Activated CD8-positive, alpha-beta memory T cell treated with anti-CD3 and anti-CD28 coated beads, Interleukin-2, amount 50 U/mL, for 24 hours (primary cell): ENCODE data around the gene HTD2.
"Not testable (repeated sequence)": the region's sequence is repeated elsewhere in the genome, so short reads cannot be mapped to it uniquely, and the experiment has no call there.

Experiments
- DNase-seq: peaks from one replicate; pipeline ENCODE4 v3.0.0-alpha.2; 2020; ENCODE audit errors: extremely low read depth

The HTD2 gene

DNA sequence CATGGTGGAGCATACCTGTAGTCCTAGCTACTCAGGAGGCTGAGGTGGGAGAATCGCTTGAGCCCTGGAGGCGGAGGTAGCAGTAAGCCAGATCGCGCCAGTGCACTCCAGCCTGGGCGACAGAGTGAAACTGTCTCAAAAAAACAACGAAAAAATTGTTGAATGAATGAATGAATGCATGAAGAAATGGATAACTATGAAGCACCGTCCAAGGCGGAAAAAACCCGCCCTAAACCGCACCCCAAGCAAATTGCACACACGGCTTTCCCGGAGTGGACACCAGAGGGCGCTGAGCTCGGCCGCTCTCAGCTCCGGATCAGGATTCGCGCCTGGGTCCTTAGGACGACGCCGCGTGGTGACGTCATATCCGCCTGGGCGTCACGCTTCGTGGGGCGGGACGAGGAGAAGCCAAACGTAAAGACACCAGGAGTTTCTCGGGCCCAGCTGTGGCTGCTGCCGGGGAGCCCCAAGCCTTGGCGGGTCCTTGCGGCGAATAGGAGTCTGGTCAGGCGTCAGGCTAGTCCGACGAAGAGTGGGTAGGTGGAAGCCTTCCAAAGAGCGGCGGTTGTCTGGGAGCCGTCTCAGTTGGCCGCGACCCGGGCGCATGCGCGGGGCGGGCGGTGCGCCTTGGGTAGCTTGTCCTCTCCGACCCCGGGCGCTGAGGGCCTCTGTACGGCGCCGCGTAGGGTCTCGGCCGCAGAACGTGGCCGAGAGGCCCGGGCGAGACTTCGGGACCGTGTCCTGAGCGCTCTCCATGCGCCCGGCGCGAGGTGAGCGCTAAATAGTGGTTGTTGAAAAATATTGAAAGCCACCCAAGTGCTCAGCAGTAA, at the start of gene HTD2, which contains the start of gene RPP14:
HTD2 (plus strand) TSS at position 639 of the 830 bp plus-strand sequence. CDS start 11,094 bp downstream, outside the sequence.
RPP14 (plus strand) TSS at position 364 of the 830 bp plus-strand sequence. CDS start 4,085 bp downstream, outside the sequence.
- DNase-seq = peak; percentile 97

DNA sequence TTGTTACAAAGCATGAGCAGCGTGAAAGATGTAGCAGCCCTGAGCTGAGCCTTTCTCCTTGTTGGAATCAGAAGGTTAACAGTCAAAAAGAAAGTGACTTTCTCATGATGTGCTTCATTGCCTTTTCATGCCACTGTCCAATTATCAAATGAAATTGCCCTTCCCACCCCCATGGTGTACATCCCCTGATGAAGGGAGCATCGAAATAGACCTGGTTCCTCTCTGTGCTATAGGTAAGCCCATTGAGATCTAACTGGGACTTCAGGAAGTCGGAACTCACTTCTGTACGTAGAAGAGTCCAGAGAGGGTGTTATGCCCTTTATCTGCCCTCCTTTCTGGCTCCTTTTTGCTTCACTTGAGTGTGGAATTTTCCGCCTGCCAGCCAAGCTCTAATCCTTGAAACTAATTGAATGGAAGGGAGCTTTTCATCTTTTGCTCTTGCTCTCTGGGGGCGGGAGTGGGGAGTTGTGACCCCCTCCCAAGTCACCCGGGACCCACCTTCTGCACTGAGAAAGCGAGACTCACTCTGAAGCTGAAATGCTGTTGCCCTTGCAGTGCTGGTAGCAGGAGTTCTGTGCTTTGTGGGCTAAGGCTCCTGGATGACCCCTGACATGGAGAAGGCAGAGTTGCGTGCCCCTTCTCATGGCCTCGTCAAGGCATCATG, 47.8 kb upstream of the HTD2 start:
- DNase-seq = no peak

DNA sequence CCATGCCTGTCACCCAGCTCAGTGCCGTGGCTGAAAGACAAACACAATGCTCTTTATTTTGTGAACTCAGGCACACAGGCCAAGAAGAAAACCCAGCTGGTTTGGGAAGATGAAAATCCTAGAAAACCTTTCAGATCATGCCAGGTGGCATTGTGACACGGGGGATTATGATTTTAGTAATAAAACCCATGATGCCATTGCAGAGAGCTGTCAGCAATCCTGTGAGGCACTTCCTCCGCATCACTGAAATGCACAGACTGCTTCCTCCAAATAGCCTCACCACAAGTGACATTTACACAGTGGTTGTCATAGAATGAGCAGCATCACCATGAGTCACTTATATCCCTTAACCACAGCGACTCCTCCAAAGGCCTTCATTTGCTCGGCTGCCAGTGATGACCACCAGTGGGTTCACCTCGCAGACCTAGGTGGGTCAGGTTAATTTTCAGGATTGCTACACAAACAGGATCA, 46.0 kb upstream of the HTD2 start:
- no peak for DNase-seq

DNA sequence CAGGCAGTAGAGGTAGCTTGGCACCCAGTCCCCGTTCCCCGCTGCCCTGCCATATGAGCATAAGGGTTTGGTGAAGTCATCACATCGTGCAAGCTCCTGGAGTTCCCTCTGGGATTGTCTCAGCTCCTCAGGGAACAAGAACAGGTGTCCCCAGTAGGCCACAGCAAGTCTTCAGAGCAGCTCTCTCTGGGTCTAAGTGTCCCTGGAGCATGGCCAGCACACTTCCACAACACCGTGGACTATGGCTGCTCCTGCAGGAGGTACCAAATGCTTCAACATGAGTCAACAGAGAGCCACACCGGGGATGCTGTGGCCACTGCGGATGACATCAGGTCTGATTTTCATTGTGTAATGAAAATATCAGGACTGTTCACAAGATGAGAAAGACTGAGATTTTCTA, 45.6 kb upstream of the HTD2 start:
- DNase-seq = no peak

DNA sequence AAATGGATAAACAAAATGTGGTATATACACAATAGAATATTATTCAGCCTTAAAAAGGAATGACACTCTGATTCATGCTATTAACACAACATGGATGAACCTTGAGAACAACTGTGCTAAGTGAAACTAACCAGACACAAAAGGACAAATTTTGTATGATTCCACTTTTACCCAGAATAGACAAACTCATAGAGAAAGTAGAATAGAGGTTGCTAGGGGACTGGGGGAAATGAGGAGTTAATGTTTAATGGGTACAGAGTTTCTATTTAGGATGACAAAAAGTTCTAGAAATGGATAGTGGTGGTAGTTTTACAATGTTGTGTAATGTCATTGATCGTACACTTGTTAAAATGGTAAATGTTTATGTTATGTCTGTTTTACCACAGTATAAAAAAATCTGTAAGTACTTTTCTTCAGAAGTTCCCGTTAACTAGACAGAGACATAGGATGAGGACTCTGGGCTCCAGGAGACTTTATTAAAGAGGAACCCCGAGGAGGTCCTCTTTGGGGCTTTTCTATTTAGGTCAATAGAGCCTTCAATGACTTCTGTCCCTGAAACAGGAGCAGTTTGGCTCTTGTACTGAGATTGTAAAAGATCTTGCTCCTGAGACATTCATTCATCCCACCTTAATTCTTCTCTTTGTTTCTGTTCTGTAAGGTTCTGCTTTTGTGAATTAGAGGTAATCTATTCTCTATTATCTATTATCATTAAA, 44.2 kb upstream of the HTD2 start:
- DNase-seq = no peak

DNA sequence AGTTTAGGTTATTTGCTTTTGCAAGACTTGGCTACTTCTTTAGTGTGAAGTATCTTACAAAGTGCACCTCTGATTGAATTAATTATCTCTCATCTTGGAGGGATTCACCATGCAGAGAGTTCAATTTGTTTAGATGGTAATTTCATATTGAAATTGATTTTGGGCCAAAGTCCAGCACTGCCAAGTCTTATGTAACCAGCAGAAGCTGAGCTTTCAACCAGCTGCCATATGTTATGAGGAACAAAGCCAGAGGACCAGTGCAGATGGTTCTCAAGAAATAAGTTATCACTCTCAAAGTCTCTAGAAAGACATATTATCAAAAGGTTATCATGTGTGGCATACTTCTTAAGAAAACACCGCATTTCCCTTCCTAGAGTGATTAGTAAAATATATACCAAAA, 39.7 kb upstream of the HTD2 start:
- DNase-seq = no peak

DNA sequence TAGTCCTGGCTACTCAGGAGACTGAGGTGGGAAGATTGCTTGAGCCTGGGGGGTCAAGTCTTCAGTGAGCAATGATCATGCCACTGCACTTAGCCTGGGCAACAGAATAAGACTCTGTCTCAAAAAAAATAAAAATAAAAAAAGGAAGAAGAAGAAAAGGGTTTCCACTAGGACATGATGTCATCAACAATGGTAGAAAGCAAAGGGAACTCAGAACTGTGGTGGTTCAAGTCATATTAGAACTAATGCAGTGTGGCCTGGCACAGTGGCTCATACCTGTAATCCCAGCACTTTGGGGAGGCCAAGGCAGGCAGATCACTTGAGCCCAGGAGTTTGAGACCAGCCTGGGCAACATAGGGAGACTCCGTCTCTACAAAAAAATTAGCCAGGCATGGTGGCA, 38.8 kb upstream of the HTD2 start:
- DNase-seq = not testable (repeated sequence)

DNA sequence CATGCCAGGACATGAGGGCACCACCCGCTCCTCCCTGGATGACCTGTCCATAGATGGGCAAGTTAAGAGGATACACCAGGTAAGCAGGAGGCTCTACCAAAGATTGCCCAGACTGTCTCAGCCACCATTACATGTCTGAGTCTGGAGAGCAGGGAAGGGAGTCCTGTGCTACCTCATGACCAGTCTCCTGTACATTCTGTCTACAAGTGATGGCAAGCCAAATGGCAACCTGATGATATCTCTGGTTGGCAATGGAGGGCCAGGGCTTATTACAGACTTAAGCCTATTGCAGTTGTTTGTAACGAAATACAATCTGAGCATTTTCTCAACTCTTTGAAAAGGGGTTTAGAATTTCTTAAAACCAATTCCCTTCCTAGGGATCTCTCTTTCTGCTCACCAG, 37.0 kb upstream of the HTD2 start:
- no peak for DNase-seq

DNA sequence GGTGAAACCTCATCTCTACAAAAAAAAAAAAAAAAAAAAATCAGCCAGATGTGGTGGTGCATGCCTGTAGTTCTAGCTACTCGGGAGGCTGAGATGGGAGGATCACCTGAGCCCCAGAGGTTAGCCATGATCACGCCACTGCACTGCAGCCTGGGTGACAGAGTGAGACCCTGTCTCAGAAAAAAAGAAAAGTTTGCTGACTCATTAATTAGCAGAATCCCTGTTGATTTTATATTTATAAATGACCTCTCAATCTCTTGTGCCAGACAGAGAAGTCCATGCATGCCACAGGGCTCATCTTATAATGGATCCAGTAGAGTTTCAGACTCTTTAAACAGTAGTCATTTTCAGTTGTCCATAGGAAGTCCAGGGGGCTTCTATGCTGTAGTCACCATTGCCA, 35.8 kb upstream of the HTD2 start:
- DNase-seq = no peak

DNA sequence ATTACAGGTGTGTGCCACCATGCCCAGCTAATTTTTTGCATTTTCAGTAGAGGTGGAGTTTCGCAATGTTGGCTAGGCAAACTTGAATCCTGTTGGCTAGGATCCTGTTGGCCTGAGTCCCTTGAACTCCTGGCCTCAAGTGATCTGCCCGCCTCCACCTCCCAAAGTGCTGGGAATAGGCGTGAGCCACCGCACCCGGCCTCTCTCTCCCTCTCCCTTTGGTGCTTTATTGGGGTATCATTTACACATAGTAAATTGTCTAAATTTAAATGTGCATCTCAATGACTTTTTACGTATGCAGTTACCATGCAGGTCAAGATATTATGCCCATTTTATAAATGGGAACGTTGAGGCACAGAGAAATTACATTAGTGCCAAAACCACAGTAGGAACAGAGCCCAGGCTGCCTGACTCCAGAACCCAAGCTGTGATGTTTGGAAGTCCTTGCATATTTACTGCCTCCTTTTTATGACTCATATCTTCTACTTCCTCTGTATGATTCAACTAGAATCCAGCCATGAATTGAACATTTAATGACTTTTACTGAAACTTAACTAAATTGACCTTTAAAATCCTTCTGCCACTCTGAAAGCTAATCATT, 34.3 kb upstream of the HTD2 start:
- DNase-seq = no peak

DNA sequence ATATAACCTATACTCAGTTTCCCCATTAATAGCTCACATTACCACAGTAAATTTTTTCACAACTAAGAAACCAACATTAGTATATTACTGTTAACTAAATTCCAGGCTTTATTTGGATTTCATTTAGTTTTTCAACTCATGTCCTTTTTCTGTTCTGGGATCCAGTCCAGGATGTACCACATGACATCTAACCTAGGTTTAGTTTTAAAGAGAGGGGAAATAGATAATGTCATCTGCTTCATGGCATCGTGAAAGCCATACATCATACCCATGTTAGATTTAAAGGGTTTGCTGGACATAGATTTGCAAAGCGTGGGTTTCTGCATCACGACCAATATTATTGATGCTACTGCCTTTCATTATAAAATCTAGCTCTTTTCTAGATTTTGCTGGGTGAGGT, 33.4 kb upstream of the HTD2 start:
- no peak for DNase-seq

DNA sequence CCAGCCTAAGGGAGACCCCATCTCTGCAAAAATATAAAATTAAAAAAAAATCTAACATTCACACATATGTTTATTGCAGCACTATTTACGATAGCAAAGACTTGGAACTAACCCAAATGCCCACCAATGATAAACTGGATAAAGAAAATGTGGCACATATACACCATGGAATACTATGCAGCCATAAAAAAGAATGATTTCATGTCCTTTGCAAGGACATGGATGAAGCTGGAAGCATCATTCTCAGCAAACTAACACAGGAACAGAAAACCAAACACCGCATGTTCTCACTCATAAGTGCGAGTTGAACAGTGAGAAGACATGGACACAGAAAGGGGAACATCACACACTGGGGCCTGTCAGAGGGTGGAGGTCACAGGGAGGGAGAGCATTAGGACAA, 33.0 kb upstream of the HTD2 start:
- DNase-seq = not testable (repeated sequence)

DNA sequence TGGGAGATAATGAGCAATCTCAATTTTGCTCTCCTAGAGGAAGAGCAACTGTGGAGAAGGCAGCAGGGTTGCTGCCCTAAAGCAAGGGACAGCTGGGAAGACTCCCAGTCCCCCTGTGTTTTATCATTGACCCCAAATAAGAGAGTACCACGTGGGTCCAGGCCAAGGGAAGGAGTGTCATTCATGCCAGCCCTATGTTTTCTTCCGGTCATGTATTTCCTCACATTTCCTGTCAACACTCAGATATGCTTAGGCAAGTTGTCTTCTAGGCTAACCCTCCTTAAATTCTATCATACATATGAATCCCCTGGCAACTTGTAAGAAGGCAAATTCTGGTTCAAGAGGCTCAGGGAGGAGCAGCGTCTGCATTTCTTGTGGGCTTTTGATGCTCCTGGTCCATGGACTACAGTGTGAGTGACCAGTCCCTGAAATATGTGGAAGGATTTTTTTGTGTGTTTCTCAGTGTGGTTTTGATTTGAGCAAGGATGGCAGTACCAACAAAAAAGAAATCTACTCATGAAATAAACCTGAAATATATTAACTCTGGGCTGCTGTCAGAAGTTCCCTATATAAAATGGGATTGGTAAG, 32.2 kb upstream of the HTD2 start:
- no peak for DNase-seq

DNA sequence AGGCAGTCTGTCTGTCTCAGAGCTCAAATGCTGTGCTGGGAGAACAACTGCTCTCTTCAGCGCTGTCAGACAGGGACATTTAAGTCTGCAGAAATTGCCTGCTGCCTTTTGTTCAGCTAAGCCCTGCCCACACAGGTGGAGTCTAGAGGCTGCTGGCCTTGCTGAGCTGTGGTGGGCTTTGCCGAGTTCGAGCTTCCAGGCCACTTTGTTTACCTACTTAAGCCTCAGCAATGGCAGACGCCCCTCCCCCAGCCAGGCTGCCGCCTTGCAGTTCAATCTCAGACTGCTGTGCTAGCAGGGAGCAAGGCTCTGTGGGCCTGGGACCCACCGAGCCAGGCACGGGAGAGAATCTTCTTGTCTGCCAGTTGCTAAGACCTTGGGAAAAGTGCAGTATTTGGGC, 25.3 kb upstream of the HTD2 start:
- no peak for DNase-seq

DNA sequence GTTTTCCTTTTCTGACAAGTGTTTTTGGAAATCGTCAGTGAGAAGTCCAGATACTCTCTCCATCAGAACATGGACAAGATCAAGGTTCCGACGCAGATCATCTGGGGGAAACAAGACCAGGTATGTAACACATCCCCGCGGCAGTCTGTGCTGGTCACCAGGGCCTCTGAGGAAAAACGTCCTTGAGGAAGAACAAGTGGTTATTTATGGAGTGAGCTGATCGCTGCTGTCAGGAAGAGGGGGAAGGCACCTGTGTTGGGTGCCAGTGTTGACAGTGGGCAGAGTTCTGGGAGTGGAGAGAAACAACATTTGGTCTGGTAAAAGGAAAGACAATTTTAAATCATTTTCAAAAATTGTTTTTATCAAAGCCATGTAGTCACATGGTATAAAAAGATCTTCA, 21.0 kb upstream of the HTD2 start:
- no peak for DNase-seq

DNA sequence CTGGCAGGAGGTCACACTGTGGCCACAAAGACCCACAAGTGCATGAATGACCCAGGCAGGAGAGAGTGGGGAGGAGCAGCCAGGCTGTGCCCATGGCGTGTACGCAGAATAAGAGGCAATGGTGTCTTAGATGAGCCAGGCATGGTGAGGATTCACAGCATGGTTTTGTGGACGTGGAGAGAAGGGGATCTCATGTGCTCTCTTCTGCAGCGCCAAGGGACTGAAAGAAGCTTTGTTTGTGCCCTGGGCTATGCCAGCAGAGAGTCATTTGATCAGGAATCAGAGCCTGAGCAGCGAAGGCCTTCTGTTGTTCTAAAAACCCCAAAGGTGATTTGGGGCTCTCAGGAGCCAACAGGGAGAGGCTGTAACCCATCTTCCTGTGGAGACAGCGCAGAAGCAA, 19.0 kb upstream of the HTD2 start:
- no peak for DNase-seq

DNA sequence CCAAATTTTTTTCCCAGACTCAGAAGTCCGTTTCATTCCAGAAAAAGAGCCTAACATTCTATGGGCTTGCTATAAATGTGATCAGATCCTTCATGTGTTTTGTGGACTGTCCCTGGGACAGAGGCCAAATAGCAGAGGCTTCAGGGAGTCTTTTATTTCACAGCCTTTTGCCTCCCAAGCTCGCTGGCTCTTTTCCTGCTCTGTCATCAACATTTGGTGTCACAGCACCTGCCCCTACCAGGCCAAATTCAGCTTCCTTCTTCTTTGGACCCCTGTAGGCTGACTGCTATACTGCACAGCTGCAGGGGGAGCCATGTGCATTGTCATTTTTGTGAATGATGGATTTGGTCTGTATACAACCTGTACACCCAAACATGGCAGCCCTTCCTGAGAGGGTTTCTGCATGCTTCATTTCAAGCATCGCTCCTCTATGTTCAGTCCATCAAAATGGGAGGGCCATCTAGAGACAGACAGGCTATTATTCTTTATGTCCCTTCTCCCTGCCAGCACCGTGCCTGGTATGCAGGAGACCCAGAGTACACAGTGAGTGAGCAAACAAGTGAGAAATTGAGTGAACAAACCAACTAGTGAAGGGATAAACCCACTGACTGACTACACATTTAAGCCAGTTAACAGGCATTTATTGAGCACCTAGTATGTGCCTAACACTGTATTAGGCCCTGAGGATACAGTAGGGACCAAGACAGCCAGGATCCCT, 18.1 kb upstream of the HTD2 start:
- no peak for DNase-seq

DNA sequence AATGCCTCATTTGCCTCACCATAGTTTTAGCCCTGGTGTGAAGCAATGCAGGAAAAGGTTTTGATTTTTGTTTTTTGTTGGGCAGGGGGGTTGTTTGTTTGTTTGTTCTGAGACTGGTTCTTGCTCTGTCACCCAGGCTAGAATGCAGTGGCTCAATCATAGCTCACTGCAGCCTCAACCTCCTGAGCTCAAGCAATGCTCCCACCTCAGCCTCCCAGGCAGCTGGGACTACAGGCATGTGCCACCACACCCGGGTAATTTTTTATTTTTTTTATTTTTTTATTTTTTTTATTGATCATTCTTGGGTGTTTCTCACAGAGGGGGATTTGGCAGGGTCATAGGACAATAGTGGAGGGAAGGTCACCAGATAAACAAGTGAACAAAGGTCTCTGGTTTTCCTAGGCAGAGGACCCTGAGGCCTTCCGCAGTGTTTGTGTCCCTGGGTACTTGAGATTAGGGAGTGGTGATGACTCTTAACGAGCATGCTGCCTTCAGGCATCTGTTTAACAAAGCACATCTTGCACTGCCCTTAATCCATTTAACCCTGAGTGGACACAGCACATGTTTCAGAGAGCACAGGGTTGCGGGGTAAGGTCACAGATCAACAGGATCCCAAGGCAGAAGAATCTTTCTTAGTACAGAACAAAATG, 17.2 kb upstream of the HTD2 start:
- not testable (repeated sequence) for DNase-seq

DNA sequence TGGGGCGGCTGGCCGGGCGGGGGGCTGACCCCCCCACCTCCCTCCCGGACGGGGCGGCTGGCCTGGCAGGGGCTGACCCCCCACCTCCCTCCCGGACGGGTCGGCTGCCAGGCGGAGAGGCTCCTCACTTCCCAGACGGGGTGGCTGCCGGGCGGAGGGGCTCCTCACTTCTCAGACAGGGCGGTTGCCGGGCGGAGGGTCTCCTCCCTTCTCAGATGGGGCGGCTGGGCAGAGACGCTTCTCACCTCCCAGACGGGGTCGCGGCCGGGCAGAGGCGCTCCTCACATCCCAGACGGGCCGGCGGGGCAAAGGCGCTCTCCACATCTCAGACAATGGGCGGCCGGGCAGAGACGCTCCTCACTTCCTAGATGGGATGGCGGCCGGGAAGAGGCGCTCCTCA, 15.9 kb upstream of the HTD2 start:
- not testable (repeated sequence) for DNase-seq

DNA sequence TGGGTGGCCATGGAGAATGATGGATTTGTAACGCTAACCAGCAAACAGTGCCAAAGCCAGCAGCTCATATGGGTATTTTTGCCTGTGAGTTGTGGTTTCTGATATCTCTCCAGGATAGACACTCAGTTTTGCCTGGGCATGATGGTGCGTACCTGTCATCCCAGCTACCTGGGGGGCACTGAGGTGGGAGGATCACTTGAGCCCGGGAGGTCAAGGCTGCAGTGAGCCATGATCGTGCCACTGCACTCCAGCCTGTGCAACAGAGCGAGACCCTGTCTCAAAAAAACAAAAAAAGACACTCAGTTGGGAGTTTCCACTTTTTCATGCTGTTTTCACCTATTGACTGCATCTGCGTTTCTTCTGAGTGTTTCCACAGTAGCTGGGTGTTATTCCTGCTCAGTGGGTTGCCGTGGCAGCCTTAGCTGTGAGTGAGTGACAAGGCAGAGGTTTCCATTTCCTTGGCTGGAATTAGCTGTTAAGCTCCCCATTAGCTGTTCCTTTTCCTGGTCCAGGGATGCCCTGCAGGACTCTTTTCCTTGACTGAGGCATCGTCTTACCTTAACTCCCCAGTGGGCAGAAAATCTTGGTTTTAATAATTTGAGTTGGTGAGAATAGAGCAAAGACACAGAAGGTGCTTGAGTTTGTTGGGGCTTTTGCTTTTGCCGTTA, 14.5 kb upstream of the HTD2 start:
- DNase-seq = no peak
